Measurements from ENCODE around the gene OLFML2A. TPM values are rescaled to one million over a fixed set of nuclear protein-coding genes. Genes with fewer than 3 reads are reported as not detected.
"Not testable (repeated sequence)": the region's sequence is repeated elsewhere in the genome, so short reads cannot be mapped to it uniquely, and the experiment has no call there.

The OLFML2A gene
- total and polyA plus RNA-seq, 2 donors = 36.8 to 40.2 TPM

GRCh38 chr9:124766326-124766725 is 10.6 kb upstream of the OLFML2A start:
- no peak for DNase-seq (ENCODE audit: extremely low spot score)
- WGBS = 88% methylated on average over 1 of the region's 1 CpG
- H3K36me3 ChIP-seq (ENCODE audit: insufficient read depth) = no peaks in the 10 kb centered on the region

GRCh38 chr9:124766815-124767554 is 9.9 kb upstream of the OLFML2A start:
- Histone ChIP-seq H3K27ac (ENCODE audit: low read depth) (no peak overlapping the region), H3K36me3 (ENCODE audit: insufficient read depth) (no peaks in the 10 kb centered on the region), H3K4me3 (ENCODE audit: low read depth, low read length) (no peak overlapping the region), H3K4me1 (ENCODE audit: insufficient read depth) (no peaks in the 10 kb centered on the region)
- WGBS = 62% methylated on average over 4 of the region's 4 CpGs
- DNase-seq (ENCODE audit: extremely low spot score) = no peak

More at GRCh38 chr9:124766326-124766725, 10.6 kb upstream of the OLFML2A start:
- no peak overlapping the region for H3K4me3 ChIP-seq (ENCODE audit: low read depth, low read length)
- H3K27ac ChIP-seq (ENCODE audit: low read depth) = no peak overlapping the region
- no peaks in the 10 kb centered on the region for H3K4me1 ChIP-seq (ENCODE audit: insufficient read depth)

GRCh38 chr9:124767821-124768220 is 9.1 kb upstream of the OLFML2A start:
- 56% methylated on average over 2 of the region's 2 CpGs for WGBS
- Histone ChIP-seq H3K27ac (ENCODE audit: low read depth) (no peak overlapping the region), H3K4me1 (ENCODE audit: insufficient read depth) (no peaks in the 10 kb centered on the region), H3K4me3 (ENCODE audit: low read depth, low read length) (no peak overlapping the region), H3K36me3 (ENCODE audit: insufficient read depth) (no peaks in the 10 kb centered on the region)
- no peak for DNase-seq (ENCODE audit: extremely low spot score)

GRCh38 chr9:124768334-124768733 is 8.6 kb upstream of the OLFML2A start:
- Histone ChIP-seq H3K36me3 (ENCODE audit: insufficient read depth) (no peaks in the 10 kb centered on the region), H3K4me3 (ENCODE audit: low read depth, low read length) (no peak overlapping the region), H3K4me1 (ENCODE audit: insufficient read depth) (no peaks in the 10 kb centered on the region), H3K27ac (ENCODE audit: low read depth) (no peak overlapping the region)
- DNase-seq (ENCODE audit: extremely low spot score) = no peak
- 58% methylated on average over 3 of the region's 3 CpGs for WGBS

GRCh38 chr9:124768750-124769548 is 8.0 kb upstream of the OLFML2A start:
- Histone ChIP-seq H3K4me3 (ENCODE audit: low read depth, low read length) (no peak overlapping the region), H3K27ac (ENCODE audit: low read depth) (no peak overlapping the region), H3K36me3 (ENCODE audit: insufficient read depth) (no peaks in the 10 kb centered on the region), H3K4me1 (ENCODE audit: insufficient read depth) (no peaks in the 10 kb centered on the region)
- 26% methylated on average over 11 of the region's 11 CpGs for WGBS
- no peak for DNase-seq (ENCODE audit: extremely low spot score)

GRCh38 chr9:124769549-124770358 is 7.2 kb upstream of the OLFML2A start:
- DNase-seq (ENCODE audit: extremely low spot score) = no peak
- 4% methylated on average over 56 of the region's 56 CpGs for WGBS
- no peaks in the 10 kb centered on the region for H3K36me3 ChIP-seq (ENCODE audit: insufficient read depth)

GRCh38 chr9:124770359-124771020 is 6.4 kb upstream of the OLFML2A start:
- Histone ChIP-seq H3K36me3 (ENCODE audit: insufficient read depth) (no peaks in the 10 kb centered on the region), H3K27ac (ENCODE audit: low read depth) (no peak overlapping the region), H3K4me3 (ENCODE audit: low read depth, low read length) (peak overlapping the region; percentile 93), H3K4me1 (ENCODE audit: insufficient read depth) (no peaks in the 10 kb centered on the region)
- DNase-seq (ENCODE audit: extremely low spot score) = no peak
- WGBS = 1% methylated on average over 43 of the region's 43 CpGs

More at GRCh38 chr9:124769549-124770358, 7.2 kb upstream of the OLFML2A start:
- Histone ChIP-seq H3K27ac (ENCODE audit: low read depth) (no peak overlapping the region), H3K4me1 (ENCODE audit: insufficient read depth) (no peaks in the 10 kb centered on the region), H3K4me3 (ENCODE audit: low read depth, low read length) (peak overlapping the region; percentile 93)

- no peaks in the 10 kb centered on the region for H3K36me3 ChIP-seq (ENCODE audit: insufficient read depth)
- peak; percentile 94 for DNase-seq (ENCODE audit: extremely low spot score)
- H3K4me1 ChIP-seq (ENCODE audit: insufficient read depth) = no peaks in the 10 kb centered on the region
- WGBS = under 1% methylated on average over 82 of the region's 82 CpGs
- no peak within 1 kb of the TSS for H3K27ac ChIP-seq (ENCODE audit: low read depth)
- peak within 1 kb of the TSS; percentile 93 for H3K4me3 ChIP-seq (ENCODE audit: low read depth, low read length)
Measured at GRCh38 chr9:124771021-124771866, 5.7 kb upstream of the OLFML2A start, which contains the start of gene NR6A1. Gene NR6A1 (minus strand): TSS chr9:124771311.

GRCh38 chr9:124771867-124772679 is 4.9 kb upstream of the OLFML2A start:
- 23% methylated on average over 39 of the region's 39 CpGs for WGBS
- peak; percentile 36 for DNase-seq (ENCODE audit: extremely low spot score)

GRCh38 chr9:124772877-124773276 is 4.1 kb upstream of the OLFML2A start:
- H3K27ac ChIP-seq (ENCODE audit: low read depth); H3K4me3 ChIP-seq (ENCODE audit: low read depth, low read length); H3K4me1 ChIP-seq (ENCODE audit: insufficient read depth); H3K36me3 ChIP-seq (ENCODE audit: insufficient read depth); DNase-seq (ENCODE audit: extremely low spot score): not testable (repeated sequence)
- 90% methylated on average over 15 of the region's 15 CpGs for WGBS

More at GRCh38 chr9:124771867-124772679, 4.9 kb upstream of the OLFML2A start:
- Histone ChIP-seq H3K4me1 (ENCODE audit: insufficient read depth) (no peaks in the 10 kb centered on the region), H3K4me3 (ENCODE audit: low read depth, low read length) (peak overlapping the region; percentile 53), H3K36me3 (ENCODE audit: insufficient read depth) (no peaks in the 10 kb centered on the region), H3K27ac (ENCODE audit: low read depth) (no peak overlapping the region)

GRCh38 chr9:124773473-124774128 is 3.3 kb upstream of the OLFML2A start:
- 80% methylated on average over 1 of the region's 1 CpG for WGBS
- Histone ChIP-seq H3K4me3 (ENCODE audit: low read depth, low read length) (no peak overlapping the region), H3K4me1 (ENCODE audit: insufficient read depth) (no peaks in the 10 kb centered on the region), H3K27ac (ENCODE audit: low read depth) (no peak overlapping the region), H3K36me3 (ENCODE audit: insufficient read depth) (no peaks in the 10 kb centered on the region)
- DNase-seq (ENCODE audit: extremely low spot score) = no peak
